ENCODE data around the gene KRT76.

Gene KRT76

DNA sequence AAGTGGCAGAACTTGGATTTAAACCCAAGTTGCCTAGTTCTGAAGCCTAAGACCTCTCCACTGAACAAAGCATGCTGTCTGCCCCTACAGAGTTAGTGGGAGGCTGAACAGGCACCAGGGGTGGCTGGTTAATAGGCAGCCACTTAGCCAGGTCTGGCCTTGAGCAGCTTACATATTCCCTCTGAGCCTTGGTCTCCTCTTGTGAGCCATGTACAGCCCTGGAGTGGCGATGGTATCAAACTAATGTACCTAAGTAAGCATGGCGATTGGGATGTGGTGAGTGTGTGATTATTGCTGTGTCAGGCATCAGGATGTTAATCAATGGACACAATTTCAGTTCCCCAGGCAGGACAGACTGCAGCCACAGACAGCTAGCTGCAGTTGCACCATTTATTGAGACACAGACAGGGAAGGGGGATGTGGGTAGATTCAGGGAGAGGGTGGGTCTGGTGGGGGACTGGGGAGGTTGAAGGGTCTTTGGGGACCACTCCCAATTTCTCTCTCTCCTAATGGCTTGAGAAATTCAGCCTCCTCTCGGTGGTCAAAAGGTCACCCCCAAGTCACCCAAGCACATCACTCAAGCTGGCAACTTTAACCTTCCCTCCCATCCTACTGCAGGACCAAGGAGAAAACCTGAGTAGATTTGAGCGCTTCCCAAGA, 44.1 kb upstream of the KRT76 start:
- no peaks in the 10 kb centered on the region for H3K9me2 ChIP-seq (ENCODE audit: low read depth, low read length)
- H3K4me3 ChIP-seq (ENCODE audit: low read depth, low read length, poor library complexity, severe bottlenecking) = no peak overlapping the region
- no peak overlapping the region for H3K27ac ChIP-seq (ENCODE audit: low read depth, low read length, poor library complexity, severe bottlenecking)
- no peak overlapping the region for H2AFZ ChIP-seq (ENCODE audit: low read length)
- H3K9ac ChIP-seq (ENCODE audit: low read length) = no peak overlapping the region
- H4K20me1 ChIP-seq (ENCODE audit: insufficient read depth, low read length) = no peaks in the 10 kb centered on the region
- H3K36me3 ChIP-seq (ENCODE audit: insufficient read depth, low read length) = no peaks in the 10 kb centered on the region
- TF ChIP-seq CTCF (IDR thresholded peaks at IDR 0.05; ENCODE audit: low read length) (no peak), EZH2 (IDR thresholded peaks at IDR 0.05; ENCODE audit: borderline replicate concordance, low read length) (no peak)
- H3K4me2 ChIP-seq (ENCODE audit: low read length) = no peak overlapping the region
- H3K4me1 ChIP-seq (ENCODE audit: insufficient read depth, low read length, severe bottlenecking) = no peaks in the 10 kb centered on the region
- H3K27me3 ChIP-seq (ENCODE audit: insufficient read depth, low read length) = peaks cover 5% of the 10 kb centered on the region; the same call in 1 of the 2 replicates
- H3K79me2 ChIP-seq (ENCODE audit: insufficient read depth, low read length) = no peaks in the 10 kb centered on the region
- H3K9me3 ChIP-seq (ENCODE audit: low read length) = no peaks in the 10 kb centered on the region
- H3F3A ChIP-seq (ENCODE audit: insufficient read depth, low read length) = no peaks in the 10 kb centered on the region

GRCh38 chr12:52820521-52820920, 43.4 kb upstream of the KRT76 start:
- no peak for TF ChIP-seq CTCF (IDR thresholded peaks at IDR 0.05; ENCODE audit: low read length)
- no peak for TF ChIP-seq EZH2 (IDR thresholded peaks at IDR 0.05; ENCODE audit: borderline replicate concordance, low read length)
- Histone ChIP-seq H3K27ac (ENCODE audit: low read depth, low read length, poor library complexity, severe bottlenecking) (no peak overlapping the region), H3K9ac (ENCODE audit: low read length) (no peak overlapping the region), H4K20me1 (ENCODE audit: insufficient read depth, low read length) (no peaks in the 10 kb centered on the region), H3K4me2 (ENCODE audit: low read length) (no peak overlapping the region), H3K9me2 (ENCODE audit: low read depth, low read length) (no peaks in the 10 kb centered on the region), H3K4me3 (ENCODE audit: low read depth, low read length, poor library complexity, severe bottlenecking) (no peak overlapping the region), H3K79me2 (ENCODE audit: insufficient read depth, low read length) (no peaks in the 10 kb centered on the region), H2AFZ (ENCODE audit: low read length) (no peak overlapping the region), H3K36me3 (ENCODE audit: insufficient read depth, low read length) (no peaks in the 10 kb centered on the region), H3K4me1 (ENCODE audit: insufficient read depth, low read length, severe bottlenecking) (no peaks in the 10 kb centered on the region), H3F3A (ENCODE audit: insufficient read depth, low read length) (no peaks in the 10 kb centered on the region), H3K9me3 (ENCODE audit: low read length) (no peaks in the 10 kb centered on the region), H3K27me3 (ENCODE audit: insufficient read depth, low read length) (peaks cover 5% of the 10 kb centered on the region; the same call in 1 of the 2 replicates)

DNA sequence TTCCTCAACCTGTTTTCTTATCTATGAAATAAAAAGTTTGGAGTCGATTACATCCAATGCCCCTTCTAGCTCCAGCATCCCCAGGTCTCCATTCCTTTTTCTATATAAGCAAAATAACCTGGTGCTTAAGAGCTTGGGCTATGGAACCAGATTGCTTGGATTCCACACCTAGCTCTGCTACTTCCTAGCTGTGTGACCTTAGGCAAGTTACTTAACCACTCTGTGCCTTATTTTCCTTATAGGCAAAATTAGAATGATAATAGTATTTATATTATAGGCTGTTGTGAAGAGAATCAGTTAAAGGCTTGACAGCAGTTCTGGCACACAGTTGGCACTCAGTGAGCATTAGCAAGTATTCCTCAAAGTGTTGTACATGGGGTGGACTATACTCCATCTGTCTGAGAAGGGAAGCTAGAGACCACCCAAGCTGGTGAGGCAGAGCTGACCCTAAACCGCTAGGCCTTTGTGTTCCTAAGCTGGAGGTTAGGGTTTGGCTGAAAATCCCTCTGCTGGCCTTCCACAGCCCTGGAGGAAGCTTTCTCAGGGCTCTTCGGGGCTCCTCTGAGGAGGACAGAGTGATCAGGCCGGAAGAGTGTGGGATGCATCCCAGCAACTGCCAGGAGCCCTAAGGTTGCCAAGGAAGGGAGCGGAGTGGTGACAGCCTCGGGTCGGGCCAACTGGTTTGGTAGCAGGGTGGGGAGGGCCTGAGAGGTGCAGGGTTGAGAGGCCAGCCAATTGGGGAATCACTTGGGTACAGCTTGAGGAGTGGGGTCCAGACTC, 42.8 kb upstream of the KRT76 start:
- TF ChIP-seq CTCF (IDR thresholded peaks at IDR 0.05; ENCODE audit: low read length) (no peak), EZH2 (IDR thresholded peaks at IDR 0.05; ENCODE audit: borderline replicate concordance, low read length) (no peak)
- H3K4me2 ChIP-seq (ENCODE audit: low read length) = no peak overlapping the region
- no peaks in the 10 kb centered on the region for H3K4me1 ChIP-seq (ENCODE audit: insufficient read depth, low read length, severe bottlenecking)
- H3K9ac ChIP-seq (ENCODE audit: low read length) = no peak overlapping the region
- no peak overlapping the region for H2AFZ ChIP-seq (ENCODE audit: low read length)
- no peaks in the 10 kb centered on the region for H4K20me1 ChIP-seq (ENCODE audit: insufficient read depth, low read length)
- H3K9me2 ChIP-seq (ENCODE audit: low read depth, low read length) = no peaks in the 10 kb centered on the region
- H3K27ac ChIP-seq (ENCODE audit: low read depth, low read length, poor library complexity, severe bottlenecking) = no peak overlapping the region
- peaks cover 5% of the 10 kb centered on the region; the same call in 1 of the 2 replicates for H3K27me3 ChIP-seq (ENCODE audit: insufficient read depth, low read length)
- no peak overlapping the region for H3K4me3 ChIP-seq (ENCODE audit: low read depth, low read length, poor library complexity, severe bottlenecking)
- no peaks in the 10 kb centered on the region for H3F3A ChIP-seq (ENCODE audit: insufficient read depth, low read length)
- H3K79me2 ChIP-seq (ENCODE audit: insufficient read depth, low read length) = no peaks in the 10 kb centered on the region
- H3K9me3 ChIP-seq (ENCODE audit: low read length) = no peaks in the 10 kb centered on the region
- no peaks in the 10 kb centered on the region for H3K36me3 ChIP-seq (ENCODE audit: insufficient read depth, low read length)
